Activated T-helper 1 cell treated with anti-CD3 and anti-CD28 coated beads, Interleukin-12 subunit alpha, Interleukin-12 subunit beta, Interleukin-2, Interleukin-4 antibody, amounts not matched to agents 30 ng/mL and 10 ng/mL and 1 ng/mL, durations not matched to agents 14 hours and 24 hours and 36 hours (primary cell): ENCODE measurements around the gene PCSK6. TPM values are rescaled to one million over a fixed set of nuclear protein-coding genes. Genes with fewer than 3 reads are reported as not detected.

ENCODE experiments used
- DNase-seq: peaks from one replicate; pipeline ENCODE4 v3.0.0; 2021; ENCODE audit warnings: low spot score
- H3K27ac Mint-ChIP-seq: one replicate; pipeline ENCODE4 v1.8.0; 2021; ENCODE audit warnings: mild to moderate bottlenecking, mixed read lengths
- H3K27me3 Mint-ChIP-seq: one replicate; pipeline ENCODE4 v1.8.0; 2022; ENCODE audit warnings: mild to moderate bottlenecking, moderate library complexity, mixed read lengths; ENCODE audit not compliant: insufficient read depth
- H3K36me3 Mint-ChIP-seq: one replicate; pipeline ENCODE4 v1.8.0; 2021; ENCODE audit warnings: low read depth, mixed read lengths
- H3K4me1 Mint-ChIP-seq: one replicate; pipeline ENCODE4 v1.8.0; 2021; ENCODE audit warnings: low read depth, mixed read lengths
- H3K4me3 Mint-ChIP-seq: one replicate; pipeline ENCODE4 v1.8.0; 2021; ENCODE audit warnings: mild to moderate bottlenecking, moderate library complexity, mixed read lengths
- H3K9me3 Mint-ChIP-seq: one replicate; pipeline ENCODE4 v1.8.0; 2021; ENCODE audit warnings: mixed read lengths
- intact Hi-C: fragments of 100-400 bp; cut with micrococcal nuclease; formaldehyde crosslinking; loops from one replicate; pipeline ENCODE4 v1.15.1; 2024
- total RNA-seq: library from RNA; stranded (reverse); gene quantifications from 2 replicates; pipeline ENCODE4 v1.2.3, GENCODE V29; 2022

PCSK6 gene
- total RNA-seq, 1 donor from 2014 or later: 3.0 TPM

GRCh38 chr15:101520395-101520794 is 30.9 kb upstream of the PCSK6 start:
- H3K27me3 Mint-ChIP-seq: peaks cover 8% of the 10 kb centered on the region
- peaks cover 40% of the 10 kb centered on the region for H3K9me3 Mint-ChIP-seq
- H3K36me3 Mint-ChIP-seq: no peaks in the 10 kb centered on the region
- intact Hi-C loops: no loop called here
- DNase-seq: no peak
- H3K27ac Mint-ChIP-seq: no peak overlapping the region
- peaks cover 6% of the 10 kb centered on the region for H3K4me1 Mint-ChIP-seq
- H3K4me3 Mint-ChIP-seq: no peak overlapping the region

DNA sequence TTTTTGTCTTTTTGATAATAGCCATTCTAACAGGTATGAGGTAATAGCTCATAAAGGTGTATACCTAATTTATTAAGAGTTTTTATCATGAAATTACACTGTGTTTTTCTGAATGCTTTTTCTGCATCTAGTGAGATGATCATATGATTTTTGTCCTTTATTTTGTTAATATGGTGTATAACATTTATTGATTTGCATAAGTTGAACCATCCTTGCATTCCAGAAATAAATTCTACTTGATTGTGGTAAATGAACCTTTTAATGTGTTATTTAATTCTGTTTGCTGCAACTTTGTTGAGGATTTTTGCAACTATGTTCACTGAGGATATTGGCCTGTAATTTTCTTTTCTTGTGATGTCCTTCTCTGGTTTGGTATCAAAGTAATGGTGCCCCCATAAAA is 28.0 kb upstream of the PCSK6 start:
- H3K27ac Mint-ChIP-seq: no peak overlapping the region
- no peak for DNase-seq
- peaks cover 8% of the 10 kb centered on the region for H3K27me3 Mint-ChIP-seq
- peaks cover 45% of the 10 kb centered on the region for H3K9me3 Mint-ChIP-seq
- H3K4me1 Mint-ChIP-seq: peaks cover 6% of the 10 kb centered on the region
- H3K4me3 Mint-ChIP-seq: no peak overlapping the region
- no peaks in the 10 kb centered on the region for H3K36me3 Mint-ChIP-seq
- intact Hi-C loops: no loop called here

DNA sequence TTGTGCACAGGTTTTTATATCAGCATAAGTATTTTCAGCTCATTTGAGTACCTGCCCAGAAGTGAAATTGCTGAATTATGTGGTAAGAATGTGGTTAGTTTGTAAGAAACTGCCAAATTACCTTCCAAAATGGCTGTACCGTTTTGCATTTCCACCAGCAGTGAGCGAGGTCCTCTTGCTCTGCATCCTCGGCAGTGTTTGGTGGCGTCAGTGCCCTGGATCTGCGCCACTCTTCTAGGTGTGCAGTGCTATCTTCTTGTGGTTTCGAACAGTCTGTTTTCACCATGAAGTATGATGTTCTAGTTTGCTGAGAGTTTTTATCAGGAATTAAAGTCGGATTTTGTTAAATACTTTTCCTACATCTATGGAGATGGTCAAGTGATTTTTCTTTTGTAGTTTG is 24.8 kb upstream of the PCSK6 start:
- no peak for DNase-seq
- intact Hi-C loops: no loop called here
- peaks cover 36% of the 10 kb centered on the region for H3K9me3 Mint-ChIP-seq
- H3K27me3 Mint-ChIP-seq: peaks cover 14% of the 10 kb centered on the region
- H3K4me1 Mint-ChIP-seq: no peaks in the 10 kb centered on the region
- H3K36me3 Mint-ChIP-seq: no peaks in the 10 kb centered on the region
- no peak overlapping the region for H3K27ac Mint-ChIP-seq
- H3K4me3 Mint-ChIP-seq: no peak overlapping the region

DNA sequence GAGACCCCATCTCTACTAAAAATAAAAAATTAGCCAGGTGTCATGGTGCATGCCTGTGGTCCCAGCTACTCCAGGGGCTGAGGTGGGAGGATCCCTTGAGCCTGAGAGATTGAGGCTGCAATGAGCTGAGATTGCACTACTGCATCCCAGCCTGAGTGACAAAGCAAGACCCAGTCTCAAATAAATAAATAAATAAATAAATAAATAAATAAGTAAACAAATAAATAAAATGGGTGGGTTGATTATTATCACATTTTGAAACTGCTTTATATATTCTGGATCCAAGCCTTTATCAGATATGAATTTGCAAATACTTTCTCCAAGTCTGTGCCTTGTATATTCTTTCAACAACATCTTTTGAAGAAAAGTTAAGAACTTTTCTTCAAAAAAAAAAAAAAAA is 22.2 kb upstream of the PCSK6 start:
- Mint-ChIP-seq H3K36me3 (no peaks in the 10 kb centered on the region), H3K27ac (no peak overlapping the region), H3K4me1 (no peaks in the 10 kb centered on the region), H3K4me3 (no peak overlapping the region), H3K27me3 (peaks cover 24% of the 10 kb centered on the region), H3K9me3 (peaks cover 18% of the 10 kb centered on the region)
- intact Hi-C loops: no loop called here
- no peak for DNase-seq

DNA sequence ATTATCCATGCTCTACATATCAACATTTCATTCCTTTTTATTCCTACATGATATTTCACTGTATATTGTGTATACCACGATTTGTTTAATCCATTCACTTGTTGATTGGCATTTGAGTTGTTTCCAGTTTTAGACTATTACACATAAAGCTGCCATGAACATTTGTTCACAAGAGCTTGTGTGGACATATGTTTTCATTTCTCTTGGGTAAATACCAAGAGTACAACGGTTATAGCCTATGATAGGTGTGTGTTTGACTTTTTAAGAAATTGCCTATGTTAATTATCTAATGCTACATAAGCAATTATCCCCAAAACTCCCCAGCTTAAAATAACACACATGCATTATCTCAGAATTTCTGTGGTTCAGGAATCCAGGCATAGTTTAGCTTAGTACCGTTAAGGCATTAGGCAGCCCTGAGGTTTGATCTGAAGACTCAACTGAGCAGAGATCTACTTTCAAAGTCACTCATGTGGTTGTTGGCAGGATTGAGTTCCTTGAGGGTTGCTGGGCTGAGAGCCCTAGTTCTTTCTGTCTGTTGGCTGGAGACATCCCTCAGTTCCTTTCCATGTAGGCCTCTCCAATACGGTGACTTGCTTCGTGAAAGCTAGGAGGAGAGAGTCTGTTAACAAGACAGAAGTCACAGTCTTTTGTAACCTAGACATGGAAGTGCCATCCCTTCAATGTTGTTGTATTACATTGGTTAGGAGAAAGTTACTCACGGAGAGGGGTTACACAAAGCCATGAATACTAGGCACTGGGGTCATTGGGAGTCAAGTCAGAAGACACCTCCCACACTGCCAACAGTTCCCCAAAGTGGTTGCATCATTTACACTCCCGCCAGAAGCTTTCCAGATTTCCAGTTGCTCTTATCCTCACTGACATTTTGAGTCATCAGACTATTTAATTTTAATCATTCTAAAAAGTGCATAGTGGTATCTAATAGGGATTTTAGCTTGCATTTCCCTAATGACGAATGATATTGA is 21.0 kb upstream of the PCSK6 start:
- Mint-ChIP-seq H3K4me3 (no peak overlapping the region), H3K4me1 (no peaks in the 10 kb centered on the region), H3K36me3 (no peaks in the 10 kb centered on the region), H3K27me3 (peaks cover 24% of the 10 kb centered on the region), H3K9me3 (peaks cover 6% of the 10 kb centered on the region), H3K27ac (no peak overlapping the region)
- DNase-seq: no peak
- intact Hi-C loops: no loop called here

GRCh38 chr15:101509279-101509678 is 19.8 kb upstream of the PCSK6 start:
- H3K27ac Mint-ChIP-seq: no peak overlapping the region
- DNase-seq: no peak
- no peaks in the 10 kb centered on the region for H3K4me1 Mint-ChIP-seq
- no peaks in the 10 kb centered on the region for H3K36me3 Mint-ChIP-seq
- intact Hi-C loops: no loop called here
- H3K27me3 Mint-ChIP-seq: peaks cover 24% of the 10 kb centered on the region
- no peak overlapping the region for H3K4me3 Mint-ChIP-seq
- no peaks in the 10 kb centered on the region for H3K9me3 Mint-ChIP-seq

- H3K27me3 Mint-ChIP-seq: peaks cover 26% of the 10 kb centered on the region
- H3K9me3 Mint-ChIP-seq: no peaks in the 10 kb centered on the region
- no peak overlapping the region for H3K4me3 Mint-ChIP-seq
- no peaks in the 10 kb centered on the region for H3K36me3 Mint-ChIP-seq
- no peak for DNase-seq
- peaks cover 3% of the 10 kb centered on the region for H3K4me1 Mint-ChIP-seq
- no peak overlapping the region for H3K27ac Mint-ChIP-seq
- intact Hi-C loops: no loop called here
These were observed 17.0 kb upstream of the PCSK6 start for GRCh38 chr15:101506491-101506890.

DNA sequence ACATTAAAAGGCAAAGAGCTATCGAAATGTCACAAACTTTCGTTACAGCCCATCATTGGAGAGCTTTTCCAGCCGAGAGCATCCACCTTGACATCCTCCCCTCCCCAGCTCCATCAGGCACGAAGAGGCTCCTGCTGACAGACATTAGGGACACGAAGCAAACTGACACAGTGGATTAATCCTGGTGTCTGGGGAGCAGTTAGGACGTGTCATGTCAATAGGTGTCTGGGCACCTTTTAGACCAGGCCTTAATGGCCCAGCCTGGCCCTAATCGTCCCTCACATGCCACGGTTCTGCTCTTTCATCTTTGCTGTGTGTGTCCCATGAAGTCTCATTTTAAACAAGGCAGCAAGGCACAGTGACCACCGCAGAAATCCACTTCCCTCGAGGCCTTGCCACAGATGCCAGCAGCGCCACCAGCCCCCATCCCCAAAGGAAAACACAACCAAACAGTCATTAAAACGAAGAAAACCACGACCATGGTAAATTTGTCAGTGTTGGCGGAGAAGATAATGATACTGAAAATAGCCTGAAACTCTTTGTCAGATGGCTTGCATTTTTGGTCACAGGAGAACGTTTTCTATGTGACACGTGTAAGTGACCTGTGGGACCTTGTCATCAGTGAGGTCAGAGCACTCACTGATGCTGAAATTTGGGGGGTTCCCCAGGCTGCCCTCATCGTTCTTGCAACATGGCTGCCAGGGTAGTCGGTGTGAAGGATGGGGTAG is 16.3 kb upstream of the PCSK6 start:
- no peak for DNase-seq
- H3K4me3 Mint-ChIP-seq: no peak overlapping the region
- H3K4me1 Mint-ChIP-seq: peaks cover 10% of the 10 kb centered on the region
- no peak overlapping the region for H3K27ac Mint-ChIP-seq
- H3K36me3 Mint-ChIP-seq: no peaks in the 10 kb centered on the region
- H3K27me3 Mint-ChIP-seq: peaks cover 24% of the 10 kb centered on the region
- intact Hi-C loops: no loop called here
- no peaks in the 10 kb centered on the region for H3K9me3 Mint-ChIP-seq

DNA sequence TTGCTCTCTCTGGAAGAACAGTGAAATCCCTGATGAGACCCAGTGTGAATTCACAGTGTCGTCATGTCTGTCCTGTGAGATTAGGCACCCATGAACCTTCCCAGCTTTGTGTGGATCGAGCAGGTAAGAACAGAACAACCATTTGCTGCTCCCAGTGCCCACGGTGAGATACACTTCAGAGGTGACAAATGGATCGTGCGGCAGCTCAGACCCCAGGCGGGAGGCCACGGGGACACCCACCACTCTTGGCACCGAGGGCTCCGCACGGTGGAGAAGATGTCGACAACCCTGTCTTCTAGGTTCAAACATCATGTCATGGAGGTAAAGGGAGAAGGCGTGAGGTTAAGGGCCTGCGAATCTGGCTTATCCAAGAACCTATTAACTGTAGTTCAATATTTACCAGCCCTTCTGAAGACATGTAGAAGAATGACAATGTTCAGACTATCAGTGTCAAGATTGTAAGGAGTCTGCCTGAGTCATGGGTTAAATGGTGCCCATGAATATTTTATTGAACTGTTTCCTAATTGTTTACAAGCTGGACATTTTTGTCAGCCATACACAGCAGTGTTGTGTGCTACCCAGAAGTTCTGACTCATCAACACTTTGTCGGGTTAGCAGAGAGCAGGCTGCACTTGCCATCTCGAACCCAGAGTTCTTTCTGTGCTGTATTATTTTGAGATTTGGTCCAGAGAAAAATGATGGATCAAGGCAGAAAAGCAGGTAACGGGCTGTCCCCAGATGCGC is 15.5 kb upstream of the PCSK6 start:
- peaks cover 20% of the 10 kb centered on the region for H3K27me3 Mint-ChIP-seq
- H3K4me3 Mint-ChIP-seq: no peak overlapping the region
- H3K27ac Mint-ChIP-seq: no peak overlapping the region
- H3K9me3 Mint-ChIP-seq: no peaks in the 10 kb centered on the region
- intact Hi-C loops: no loop called here
- DNase-seq: no peak
- H3K36me3 Mint-ChIP-seq: no peaks in the 10 kb centered on the region
- H3K4me1 Mint-ChIP-seq: peaks cover 17% of the 10 kb centered on the region

DNA sequence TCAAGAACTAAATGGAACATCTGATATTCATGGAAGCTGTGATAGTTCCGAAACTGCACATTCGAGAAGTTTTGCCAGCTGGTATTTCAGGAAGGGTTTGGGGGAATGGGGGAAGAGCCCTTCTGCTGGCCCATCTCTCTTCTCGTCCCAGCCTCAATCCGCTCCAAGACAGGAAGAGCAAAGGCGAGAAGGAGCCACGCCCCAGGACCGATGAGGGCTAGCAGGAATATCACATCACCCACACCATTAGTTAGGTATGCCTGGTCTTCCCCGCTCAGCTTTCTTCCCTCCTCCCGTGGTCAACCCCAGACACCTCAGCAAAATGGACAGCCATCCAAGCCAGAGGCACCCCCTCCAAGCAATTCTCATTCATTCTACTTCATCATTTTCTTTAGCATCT is 14.9 kb upstream of the PCSK6 start:
- Mint-ChIP-seq H3K27me3 (peaks cover 18% of the 10 kb centered on the region), H3K4me3 (no peak overlapping the region), H3K27ac (no peak overlapping the region), H3K9me3 (no peaks in the 10 kb centered on the region), H3K36me3 (no peaks in the 10 kb centered on the region), H3K4me1 (peaks cover 23% of the 10 kb centered on the region)
- intact Hi-C loops: no loop called here
- DNase-seq: no peak

- Mint-ChIP-seq H3K9me3 (no peaks in the 10 kb centered on the region), H3K27me3 (peaks cover 15% of the 10 kb centered on the region), H3K36me3 (no peaks in the 10 kb centered on the region), H3K4me1 (peaks cover 23% of the 10 kb centered on the region), H3K27ac (no peak overlapping the region), H3K4me3 (no peak overlapping the region)
- no peak for DNase-seq
- intact Hi-C loops: loop anchor here (2.0 kb wide), 1 partner anchor 138 kb away; no protein-coding TSS in a partner anchor
These were observed 13.7 kb upstream of the PCSK6 start for GRCh38 chr15:101503296-101503599.

DNA sequence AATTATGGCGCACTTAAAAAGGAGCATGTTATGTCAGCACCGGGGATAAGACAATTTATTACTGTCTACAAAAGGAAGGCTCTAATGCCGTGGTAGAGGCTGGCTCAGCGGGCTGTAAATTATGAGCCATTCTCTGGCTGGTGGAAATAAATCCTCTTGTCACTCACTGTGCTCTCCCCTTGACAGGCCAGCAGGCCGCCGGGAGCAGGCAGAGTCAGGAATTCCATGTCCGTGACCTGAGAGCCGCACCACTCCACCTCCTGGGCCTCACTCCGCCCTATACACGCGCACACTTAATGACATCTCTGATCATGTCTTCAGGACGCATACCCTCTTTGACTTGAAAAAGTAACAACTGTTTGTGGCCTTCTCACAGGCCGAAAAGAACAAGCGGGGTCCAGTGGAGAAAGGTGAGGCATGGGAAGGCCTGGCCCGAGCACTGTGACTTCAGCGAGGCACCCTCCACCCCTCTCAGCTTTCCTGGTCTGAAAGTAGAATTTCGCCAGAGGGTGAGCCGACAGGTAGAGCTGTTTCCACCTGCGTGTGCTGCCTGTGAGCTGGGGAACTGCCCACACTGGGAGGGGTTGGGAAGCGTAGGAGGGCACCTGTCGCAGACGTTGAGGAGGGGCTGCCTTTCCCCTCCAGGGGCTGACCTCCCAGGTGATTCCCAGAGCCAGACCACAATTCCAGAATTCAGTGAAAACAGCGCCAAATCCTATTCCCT is 13.2 kb upstream of the PCSK6 start:
- no peak overlapping the region for H3K4me3 Mint-ChIP-seq
- no peak for DNase-seq
- no peaks in the 10 kb centered on the region for H3K9me3 Mint-ChIP-seq
- peaks cover 23% of the 10 kb centered on the region for H3K4me1 Mint-ChIP-seq
- no peaks in the 10 kb centered on the region for H3K36me3 Mint-ChIP-seq
- no peak overlapping the region for H3K27ac Mint-ChIP-seq
- H3K27me3 Mint-ChIP-seq: peaks cover 12% of the 10 kb centered on the region
- intact Hi-C loops: loop anchor here (1.0 to 2.0 kb wide), 3 partner anchors 41 to 202 kb away; no protein-coding TSS in a partner anchor
